SH-SY5Y (cell line): Measurements from ENCODE around the gene ITPKB.

Experiments
- GATA2 ChIP-seq: IDR thresholded peaks from 2 replicates; pipeline ENCODE4 v1.6.1; 2011; ENCODE audit warnings: mild to moderate bottlenecking, low read depth, low read length
- GATA3 ChIP-seq: IDR thresholded peaks from 2 replicates; pipeline ENCODE4 v1.6.1; 2011; ENCODE audit warnings: low read depth, mild to moderate bottlenecking, low read length, moderate library complexity

- no peak for TF ChIP-seq GATA2
- TF ChIP-seq GATA3, result no peak
Observed at GRCh38 chr1:226772446-226773139, 33.5 kb upstream of the ITPKB start.
